Thyroid gland (tissue), 4 donors: ENCODE measurements around the gene SFXN4. TPM values are rescaled to one million over a fixed set of nuclear protein-coding genes. Genes with fewer than 3 reads are reported as not detected.
A peak's percentile ranks its signal among the peaks of the same experiment; 100 is the strongest.

Experiments used
- DNase-seq, 2 donors: peaks; one replicate each; pipeline ENCODE4 v3.0.0-alpha.2; 2019
- H3K27ac ChIP-seq, 3 donors: fragments of 200-600 bp; sonication (generic); 1 replicate in 2 of 3; 2 replicates in 1 of 3; pipeline ENCODE4 v1.5.1; 2016 to 2019; ENCODE audit warnings: mild to moderate bottlenecking in 1 of 3, moderate library complexity in 1 of 3
- H3K27me3 ChIP-seq: fragments of 200-600 bp; sonication (generic); one replicate; pipeline ENCODE4 v1.5.1; 2019
- H3K36me3 ChIP-seq, 2 donors: fragments of 200-600 bp; sonication (generic); one replicate each; pipeline ENCODE4 v1.5.1; 2016 to 2019
- H3K4me1 ChIP-seq, 2 donors: fragments of 200-600 bp; sonication (generic); one replicate each; pipeline ENCODE4 v1.5.1; 2017 to 2019
- H3K4me3 ChIP-seq, 3 donors: fragments of 200-600 bp; sonication (generic); replicated peaks in 1 of 3; 1 replicate in 2 of 3; 2 replicates in 1 of 3; pipeline ENCODE4 v1.5.1; 2016; ENCODE audit warnings: mild to moderate bottlenecking in 1 of 3
- H3K9me3 ChIP-seq: fragments of 200-600 bp; sonication (generic); one replicate; pipeline ENCODE4 v1.5.1; 2017
- CTCF ChIP-seq, 6 experiments: fragments of 200-600 bp in 3 of 6; fragments of 450-650 bp in 3 of 6; sonication (generic) in 3 of 6; IDR thresholded peaks; one replicate each; pipeline ENCODE4 v1.5.1; 2016 to 2019; ENCODE audit warnings: antibody characterized with exemption in 6 of 6, mild to moderate bottlenecking in 2 of 6, inconsistent platforms in 1 of 6, moderate library complexity in 1 of 6
- POLR2A ChIP-seq, 2 donors: fragments of 450-650 bp; IDR thresholded peaks; one replicate each; pipeline ENCODE4 v1.6.1; 2017; ENCODE audit warnings: antibody characterized with exemption in 2 of 2, mild to moderate bottlenecking in 2 of 2, moderate library complexity in 1 of 2
- WGBS, 2 donors: methylation state at CpG; one replicate each; pipeline ENCODE4 v1.1.5; 2017; 5-methylcytosine and 5-hydroxymethylcytosine counted together
- intact Hi-C: fragments of 100-400 bp; cut with DNase I; formaldehyde crosslinking; loops from one replicate; pipeline ENCODE4 v1.15.1; 2023
- total RNA-seq, 4 donors: library from RNA; depleted of rRNA; stranded (reverse); fragments of >200 nt; gene quantifications; one replicate each; pipeline ENCODE4 v1.2.3, GENCODE V29; 2016

Gene SFXN4
- total RNA-seq, 4 donors from 2014 or later: 17.8 to 88.3 (median 36.3) TPM

GRCh38 chr10:119209736-119210355, 44.3 kb upstream of the SFXN4 start:
- 48 to 51% methylated on average over 9 of the region's 9 CpGs for WGBS, 2 donors
- intact Hi-C loops: loop anchor here (5.0 kb wide), 1 partner anchor 107 kb away; no protein-coding TSS in a partner anchor
- peak overlapping the region in 1 of 3 donors; percentile 63 for H3K4me3 ChIP-seq

GRCh38 chr10:119209035-119209735, 43.7 kb upstream of the SFXN4 start:
- Histone ChIP-seq H3K36me3 (no peaks in the 10 kb centered on the region), H3K27ac (peak overlapping the region; percentile 18 to 97 (median 95)), H3K4me1 (peaks cover 49 to 52% of the 10 kb centered on the region in 2 donors), H3K4me3 (peak overlapping the region in 1 of 3 donors; percentile 63), H3K9me3 (no peaks in the 10 kb centered on the region), H3K27me3 (no peaks in the 10 kb centered on the region)
- TF ChIP-seq CTCF (IDR thresholded peaks at IDR 0.05) (peak; percentile 36 to 83 (median 70)), POLR2A (IDR thresholded peaks at IDR 0.05) (no peak)
- DNase-seq: peak; percentile 58 to 60
- intact Hi-C loops: loop anchor here (5.0 kb wide), 1 partner anchor 108 kb away; no protein-coding TSS in a partner anchor
- 22 to 24% methylated on average over 15 of the region's 15 CpGs for WGBS, 2 donors

More at GRCh38 chr10:119209736-119210355, 44.3 kb upstream of the SFXN4 start:
- no peak for DNase-seq
- Histone ChIP-seq H3K4me1 (peaks cover 49 to 53% of the 10 kb centered on the region in 2 donors), H3K27me3 (no peaks in the 10 kb centered on the region), H3K36me3 (no peaks in the 10 kb centered on the region), H3K9me3 (no peaks in the 10 kb centered on the region), H3K27ac (peak overlapping the region in 2 of 3 donors; percentile 95 to 97)
- TF ChIP-seq CTCF (IDR thresholded peaks at IDR 0.05) (peak in 1 of 6 experiments; percentile 22), POLR2A (IDR thresholded peaks at IDR 0.05) (no peak)

GRCh38 chr10:119208553-119208940, 43.0 kb upstream of the SFXN4 start:
- H3K4me1 ChIP-seq: peaks cover 43 to 45% of the 10 kb centered on the region in 2 donors
- H3K36me3 ChIP-seq: no peaks in the 10 kb centered on the region
- 36 to 38% methylated on average over 3 of the region's 3 CpGs for WGBS, 2 donors

GRCh38 chr10:119207713-119208552, 42.4 kb upstream of the SFXN4 start:
- Histone ChIP-seq H3K36me3 (no peaks in the 10 kb centered on the region), H3K9me3 (no peaks in the 10 kb centered on the region), H3K27me3 (no peaks in the 10 kb centered on the region), H3K4me3 (peak overlapping the region in 2 of 3 donors; percentile 29 to 63), H3K4me1 (peaks cover 39% of the 10 kb centered on the region in 2 donors), H3K27ac (peak overlapping the region; percentile 53 to 97 (median 95))
- TF ChIP-seq CTCF (IDR thresholded peaks at IDR 0.05): no peak
- no peak for TF ChIP-seq POLR2A (IDR thresholded peaks at IDR 0.05)
- DNase-seq: peak; percentile 53 to 54
- intact Hi-C loops: loop anchor here (2.0 to 5.0 kb wide), 2 partner anchors 109 to 207 kb away; no protein-coding TSS in a partner anchor
- 0 to 2% methylated on average over 24 to 43 of the region's 62 CpGs for WGBS, 2 donors

More at GRCh38 chr10:119208553-119208940, 43.0 kb upstream of the SFXN4 start:
- Histone ChIP-seq H3K27me3 (no peaks in the 10 kb centered on the region), H3K27ac (peak overlapping the region; percentile 53 to 97 (median 95)), H3K9me3 (no peaks in the 10 kb centered on the region), H3K4me3 (peak overlapping the region in 2 of 3 donors; percentile 29 to 63)
- intact Hi-C loops: loop anchor here (5.0 kb wide), 1 partner anchor 109 kb away; no protein-coding TSS in a partner anchor
- no peak for TF ChIP-seq CTCF (IDR thresholded peaks at IDR 0.05)
- no peak for TF ChIP-seq POLR2A (IDR thresholded peaks at IDR 0.05)
- no peak for DNase-seq
